A549 (cell line): ENCODE results near the gene KIF5B. TPM values are rescaled to one million over a fixed set of nuclear protein-coding genes. Genes with fewer than 3 reads are reported as not detected.

Experiments
- ATAC-seq, 2 experiments: fragments of 200-7000 bp in 1 of 2; fragments of >200 bp in 1 of 2; cut with Nextera tagmentation in 1 of 2; cut with Tn5 transposase in 1 of 2; 3 replicates each; pipeline versions ENCODE4 v1.8.0 to v1.9.1; 2018 to 2020; ENCODE audit warnings: mild to moderate bottlenecking in 1 of 2, moderate library complexity in 1 of 2
- CTCF ChIA-PET: fragments of 300-600 bp; sonication (Branson Sonifier 250); formaldehyde crosslinking; extraction: SDS; loops from one replicate; lab custom pipeline; 2021; ENCODE audit warnings: antibody characterized with exemption, inconsistent platforms; lab: Yijun Ruan, JAX
- POLR2A ChIA-PET: fragments of 350-600 bp; formaldehyde crosslinking; extraction: SDS; loops from one replicate; lab custom pipeline; 2021; ENCODE audit warnings: antibody characterized with exemption, inconsistent platforms; lab: Yijun Ruan, JAX
- DNase-seq, 2 experiments: peaks; one replicate each; pipeline versions ENCODE4 v3.0.0 to v3.0.0-alpha.2; 2011 to 2016; ENCODE audit warnings: low read depth in 1 of 2, low spot score in 1 of 2
- FAIRE-seq: peaks from 2 replicates; lab custom pipeline; 2011; peaks lifted over from hg19 to GRCh38; lab: Jason Lieb, UNC
- H3K27ac ChIP-seq, 2 experiments: fragments of >200 bp; sonication (Bioruptor Twin); formaldehyde crosslinking; 3 replicates each; pipeline ENCODE4 v1.5.1; 2016 to 2017
- H3K4me1 ChIP-seq: fragments of >200 bp; sonication (Bioruptor Twin); formaldehyde crosslinking; 3 replicates; pipeline ENCODE4 v1.6.1; 2016
- H3K4me2 ChIP-seq: fragments of >200 bp; sonication (Bioruptor Twin); formaldehyde crosslinking; 3 replicates; pipeline ENCODE4 v1.6.1; 2016
- H3K4me3 ChIP-seq: fragments of >200 bp; sonication (Bioruptor Twin); formaldehyde crosslinking; 3 replicates; pipeline ENCODE4 v1.5.1; 2016
- H3K9me3 ChIP-seq: fragments of >200 bp; sonication (Bioruptor Twin); formaldehyde crosslinking; 3 replicates; pipeline ENCODE4 v1.6.1; 2016
- CBX2 ChIP-seq: fragments of 200-600 bp; sonication (generic); IDR thresholded peaks from 2 replicates; pipeline ENCODE4 v1.6.1; 2016; ENCODE audit warnings: low read depth, mild to moderate bottlenecking, borderline replicate concordance
- CHD2 ChIP-seq: fragments of 150-350 bp; IDR thresholded peaks from 2 replicates; pipeline ENCODE4 v1.6.1; 2014; ENCODE audit warnings: low read length; ENCODE audit not compliant: partially characterized antibody
- ESRRA ChIP-seq: fragments of 150-350 bp; IDR thresholded peaks from 2 replicates; pipeline ENCODE4 v1.6.1; 2014; ENCODE audit warnings: mild to moderate bottlenecking, low read length, borderline replicate concordance
- FOSB ChIP-seq: fragments of 250-450 bp; sonication (Bioruptor Pico); IDR thresholded peaks from 2 replicates; pipeline ENCODE4 v1.5.0; 2020; ENCODE audit warnings: mild to moderate bottlenecking, moderate library complexity
- GATA3 ChIP-seq: IDR thresholded peaks from 2 replicates; pipeline ENCODE4 v1.6.1; 2012; ENCODE audit warnings: borderline replicate concordance
- HEYL ChIP-seq: fragments of 250-450 bp; sonication (Bioruptor Pico); IDR thresholded peaks from 2 replicates; pipeline ENCODE4 v1.8.0; 2021; ENCODE audit warnings: mild to moderate bottlenecking, moderate library complexity
- HOXB5 ChIP-seq: fragments of 250-450 bp; sonication (Bioruptor Pico); IDR thresholded peaks from 2 replicates; pipeline ENCODE4 v1.5.0; 2020; ENCODE audit warnings: mild to moderate bottlenecking, moderate library complexity
- JUN ChIP-seq, 2 experiments: fragments of >200 bp; sonication (Bioruptor Twin); formaldehyde crosslinking; IDR thresholded peaks; 2 replicates in 1 of 2; 3 replicates in 1 of 2; pipeline ENCODE4 v1.6.1; 2016 to 2017
- MAFK ChIP-seq: fragments of 450-650 bp; IDR thresholded peaks from 2 replicates; pipeline ENCODE4 v1.6.1; 2014; ENCODE audit not compliant: partially characterized antibody
- NPAS2 ChIP-seq: fragments of 250-450 bp; sonication (Bioruptor Pico); IDR thresholded peaks from 2 replicates; pipeline ENCODE4 v1.8.0; 2022; ENCODE audit warnings: mild to moderate bottlenecking, moderate library complexity, borderline replicate concordance
- PHF8 ChIP-seq: fragments of 200-600 bp; sonication (generic); IDR thresholded peaks from 2 replicates; pipeline ENCODE4 v1.6.1; 2016; ENCODE audit warnings: low read depth, mild to moderate bottlenecking, antibody characterized with exemption, moderate library complexity, borderline replicate concordance
- POLR2A ChIP-seq: IDR thresholded peaks from 2 replicates; pipeline ENCODE4 v1.6.1; 2012; ENCODE audit warnings: mild to moderate bottlenecking, low read length
- RARB ChIP-seq: fragments of 250-450 bp; sonication (Bioruptor Pico); IDR thresholded peaks from 2 replicates; pipeline ENCODE4 v1.8.0; 2021; ENCODE audit warnings: mild to moderate bottlenecking, moderate library complexity
- RFX5 ChIP-seq: fragments of 450-650 bp; IDR thresholded peaks from 2 replicates; pipeline ENCODE4 v1.7.1; 2014; ENCODE audit warnings: antibody characterized with exemption, mild to moderate bottlenecking, moderate library complexity
- TFCP2L1 ChIP-seq: fragments of 250-450 bp; sonication (Bioruptor Pico); IDR thresholded peaks from 2 replicates; pipeline ENCODE4 v1.5.0; 2021; ENCODE audit warnings: mild to moderate bottlenecking
- TP53 ChIP-seq: fragments of 250-450 bp; sonication (Bioruptor Pico); IDR thresholded peaks from 2 replicates; pipeline ENCODE4 v1.5.0; 2021; ENCODE audit warnings: mild to moderate bottlenecking, moderate library complexity
- ZC3H11A ChIP-seq: fragments of 450-650 bp; IDR thresholded peaks from 2 replicates; pipeline ENCODE4 v1.6.1; 2014; ENCODE audit warnings: antibody characterized with exemption, mild to moderate bottlenecking
- ZNF302 ChIP-seq: fragments of 250-450 bp; sonication (Bioruptor Pico); IDR thresholded peaks from 2 replicates; pipeline ENCODE4 v1.9.0; 2021; ENCODE audit warnings: inconsistent platforms, mild to moderate bottlenecking, moderate library complexity
- ZSCAN20 ChIP-seq: fragments of 250-450 bp; sonication (Bioruptor Pico); IDR thresholded peaks from 2 replicates; pipeline ENCODE4 v1.8.0; 2022; ENCODE audit warnings: mild to moderate bottlenecking, moderate library complexity
- WGBS: methylation state at CpG from one replicate; pipeline ENCODE4 v1.1.6; 2017; ENCODE audit errors: missing lambda C conversion rate; 5-methylcytosine and 5-hydroxymethylcytosine counted together
- polyA minus RNA-seq: library from RNA; depleted of rRNA, polyadenylated mRNA; stranded (reverse); fragments of >200 nt; gene quantifications from 2 replicates; pipeline ENCODE4 v1.2.3, GENCODE V29; 2011; rRNA and poly(A)+ RNA removed
- polyA plus RNA-seq, 4 experiments: library from polyadenylated mRNA; depleted of rRNA in 3 of 4; stranded (reverse); fragments of >200 nt; fragmentation: RNase III in 1 of 4; extraction: RNeasy Plus Mini Kit Qiagen cat#74134 plus additional on column Dnase treatment in 1 of 4; gene quantifications; 2 replicates in 3 of 4; 3 replicates in 1 of 4; pipeline ENCODE4 v1.2.3, GENCODE V29; 2011 to 2017
- TF ChIP-seq, protein P1 (sequence below): fragments of 250-450 bp; sonication (Bioruptor Pico); IDR thresholded peaks from 2 replicates; pipeline ENCODE4 v1.5.0; 2021; ENCODE audit warnings: mild to moderate bottlenecking, moderate library complexity, borderline replicate concordance
- TF ChIP-seq, protein P2 (sequence below): fragments of >200 bp; sonication (Bioruptor Twin); formaldehyde crosslinking; IDR thresholded peaks from 3 replicates; pipeline ENCODE4 v1.6.1; 2016
- TF ChIP-seq, protein P3 (sequence below): IDR thresholded peaks from 2 replicates; pipeline ENCODE4 v1.6.1; 2012
- TF ChIP-seq, protein P4 (sequence below): fragments of 150-350 bp; IDR thresholded peaks from 2 replicates; pipeline ENCODE4 v1.6.1; 2014; ENCODE audit warnings: low read depth, mild to moderate bottlenecking, low read length
- TF ChIP-seq, protein P5 (sequence below): fragments of 450-650 bp; IDR thresholded peaks from 2 replicates; pipeline ENCODE4 v1.6.1; 2014; ENCODE audit warnings: antibody characterized with exemption
- TF ChIP-seq, protein P6 (sequence below): fragments of 250-450 bp; sonication (Bioruptor Pico); IDR thresholded peaks from 2 replicates; pipeline ENCODE4 v1.5.0; 2020; ENCODE audit warnings: low read depth, mild to moderate bottlenecking, moderate library complexity

KIF5B gene
- polyA plus RNA-seq (2011; rRNA removed) (89.6 and 124 TPM in 2 replicates), polyA plus RNA-seq (2017; fragmentation: RNase III; extraction: RNeasy Plus Mini Kit Qiagen cat#74134 plus additional on column Dnase treatment) (78.9 to 84.6 TPM (median 81.9 TPM) in 3 replicates), polyA minus RNA-seq (41.6 and 42.2 TPM in 2 replicates)
- 16.9 and 17.1 TPM in 2 replicates for polyA plus RNA-seq (2012; cell fraction: cytosol; rRNA removed)
- 13.4 and 14.5 TPM in 2 replicates for polyA plus RNA-seq (2012; cell fraction: nucleus; rRNA removed)

DNA sequence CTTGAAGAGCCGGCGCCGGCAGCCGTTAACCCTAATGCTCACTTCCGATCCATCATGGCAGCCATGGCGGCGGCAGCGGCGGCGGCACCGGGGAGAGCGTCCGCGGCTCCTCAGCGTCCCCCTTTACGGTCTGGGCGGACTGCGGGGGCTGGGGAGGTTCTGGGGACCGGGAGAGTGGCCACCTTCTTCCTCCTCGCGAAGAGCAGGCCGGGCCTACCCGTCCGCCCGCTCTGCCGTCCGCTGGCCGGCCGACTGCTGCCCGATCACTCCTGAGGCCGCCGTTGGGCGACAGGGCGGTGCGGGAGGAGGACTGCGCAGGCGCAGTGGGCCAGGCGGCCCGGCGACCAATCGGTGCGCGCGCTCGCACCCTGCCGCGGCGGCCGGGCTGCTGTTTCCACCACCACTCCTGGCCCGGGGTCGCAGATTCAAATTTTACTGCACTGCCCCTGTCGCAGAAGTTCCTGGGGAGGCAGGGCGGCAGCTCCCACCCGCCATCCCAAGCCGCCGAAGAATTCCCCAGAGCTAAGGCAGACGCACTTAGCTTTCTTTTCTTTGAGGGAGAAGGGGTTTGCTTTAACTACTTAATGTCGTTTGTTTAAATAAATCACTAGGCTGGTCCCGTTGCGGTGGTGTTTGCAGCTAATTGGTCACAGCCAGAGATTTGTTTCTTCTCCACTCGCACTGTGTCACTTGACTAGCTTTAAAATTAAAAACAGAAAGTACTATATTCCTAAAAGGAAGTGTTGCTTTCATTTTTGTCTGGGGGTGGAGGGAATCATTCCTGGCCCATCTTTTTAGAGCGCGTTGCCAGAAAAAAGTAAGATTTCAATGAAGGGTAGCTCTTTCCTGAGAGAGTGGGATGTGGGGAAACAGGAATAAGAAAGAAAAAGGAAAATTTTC, at the start of gene KIF5B:
Gene KIF5B (minus strand): TSS at position 290 of the 900 bp plus-strand sequence. CDS start 452 bp downstream, outside the sequence.
- CTCF ChIA-PET: no interaction called here
- POLR2A ChIA-PET: interaction anchor here (0.9 to 1.0 kb wide), 3 partner anchors 56 to 94 kb away, joined by 3 to 6 read pairs (median 5); no protein-coding TSS in a partner anchor
- no peak for TF ChIP-seq HEYL (CRISPR knock-in tag)
- TF ChIP-seq, protein P1, sequence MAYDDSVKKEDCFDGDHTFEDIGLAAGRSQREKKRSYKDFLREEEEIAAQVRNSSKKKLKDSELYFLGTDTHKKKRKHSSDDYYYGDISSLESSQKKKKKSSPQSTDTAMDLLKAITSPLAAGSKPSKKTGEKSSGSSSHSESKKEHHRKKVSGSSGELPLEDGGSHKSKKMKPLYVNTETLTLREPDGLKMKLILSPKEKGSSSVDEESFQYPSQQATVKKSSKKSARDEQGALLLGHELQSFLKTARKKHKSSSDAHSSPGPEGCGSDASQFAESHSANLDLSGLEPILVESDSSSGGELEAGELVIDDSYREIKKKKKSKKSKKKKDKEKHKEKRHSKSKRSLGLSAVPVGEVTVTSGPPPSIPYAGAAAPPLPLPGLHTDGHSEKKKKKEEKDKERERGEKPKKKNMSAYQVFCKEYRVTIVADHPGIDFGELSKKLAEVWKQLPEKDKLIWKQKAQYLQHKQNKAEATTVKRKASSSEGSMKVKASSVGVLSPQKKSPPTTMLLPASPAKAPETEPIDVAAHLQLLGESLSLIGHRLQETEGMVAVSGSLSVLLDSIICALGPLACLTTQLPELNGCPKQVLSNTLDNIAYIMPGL (CRISPR knock-in tag): peak; percentile 44; the same call in 1 of the 2 replicates
- TF ChIP-seq GATA3: no peak
- no peak for TF ChIP-seq MAFK
- TF ChIP-seq, protein P2, sequence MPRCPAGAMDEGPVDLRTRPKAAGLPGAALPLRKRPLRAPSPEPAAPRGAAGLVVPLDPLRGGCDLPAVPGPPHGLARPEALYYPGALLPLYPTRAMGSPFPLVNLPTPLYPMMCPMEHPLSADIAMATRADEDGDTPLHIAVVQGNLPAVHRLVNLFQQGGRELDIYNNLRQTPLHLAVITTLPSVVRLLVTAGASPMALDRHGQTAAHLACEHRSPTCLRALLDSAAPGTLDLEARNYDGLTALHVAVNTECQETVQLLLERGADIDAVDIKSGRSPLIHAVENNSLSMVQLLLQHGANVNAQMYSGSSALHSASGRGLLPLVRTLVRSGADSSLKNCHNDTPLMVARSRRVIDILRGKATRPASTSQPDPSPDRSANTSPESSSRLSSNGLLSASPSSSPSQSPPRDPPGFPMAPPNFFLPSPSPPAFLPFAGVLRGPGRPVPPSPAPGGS: peak; percentile 97
- peak; percentile 97 for TF ChIP-seq POLR2A
- no peak for TF ChIP-seq ESRRA
- peak; percentile 87 to 96 for TF ChIP-seq JUN (IDR thresholded peaks at IDR 0.05)
- TF ChIP-seq, protein P3, sequence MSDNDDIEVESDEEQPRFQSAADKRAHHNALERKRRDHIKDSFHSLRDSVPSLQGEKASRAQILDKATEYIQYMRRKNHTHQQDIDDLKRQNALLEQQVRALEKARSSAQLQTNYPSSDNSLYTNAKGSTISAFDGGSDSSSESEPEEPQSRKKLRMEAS: peak; percentile 27; the same call in 1 of the 2 replicates
- no peak for TF ChIP-seq ZSCAN20 (CRISPR knock-in tag)
- TF ChIP-seq TFCP2L1 (CRISPR knock-in tag): 0 out of 2 replicates have a peak, but pooled peaks have one; percentile 53
- 0 out of 2 replicates have a peak, but pooled peaks have one; percentile 26 for TF ChIP-seq RFX5
- TF ChIP-seq PHF8: peak; percentile 98
- ATAC-seq (peak; percentile 92 to 96), DNase-seq (peak; percentile 89 to 90), FAIRE-seq (no peak)
- Histone ChIP-seq H3K4me2 (peak within 1 kb of the TSS; percentile 80), H3K9me3 (no peaks in the 10 kb centered on the region), H3K4me3 (peak within 1 kb of the TSS; percentile 96), H3K27ac (peak within 1 kb of the TSS; percentile 99 to 100), H3K4me1 (peaks cover 27% of the 10 kb centered on the region)
- 7% methylated on average over 30 of the region's 63 CpGs for WGBS

DNA sequence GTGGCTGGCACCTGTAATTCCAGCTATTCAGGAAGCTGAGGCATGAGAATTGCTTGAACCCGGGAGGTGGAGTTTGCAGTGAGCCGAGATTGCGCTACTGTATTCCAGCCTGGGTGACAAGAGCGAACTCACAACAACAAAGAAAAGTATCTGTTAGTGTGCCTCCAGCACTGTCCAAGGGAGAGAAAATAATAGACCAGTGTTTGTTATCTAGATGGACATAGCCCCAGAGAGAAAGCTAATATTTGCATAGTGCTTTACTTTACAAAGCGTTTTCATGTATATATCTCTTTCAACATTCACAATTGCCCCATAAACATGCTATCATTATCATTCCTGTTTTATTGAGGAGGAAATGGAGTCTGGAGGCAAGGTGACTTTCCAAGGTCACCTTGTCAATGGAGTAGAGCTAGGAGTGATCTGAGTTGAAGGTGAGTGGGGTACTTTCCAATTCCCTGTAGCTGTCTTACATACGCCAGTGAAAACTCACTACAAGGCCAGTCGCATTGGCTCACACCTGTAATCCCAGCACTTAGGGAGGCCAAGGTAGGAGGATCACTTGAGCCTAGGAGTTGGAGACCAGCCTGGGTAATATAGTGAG, 49.7 kb upstream of the KIF5B start:
- POLR2A ChIA-PET: no interaction called here
- no peak for ATAC-seq
- no peak overlapping the region for H3K27ac ChIP-seq
- 75% methylated on average over 7 of the region's 7 CpGs for WGBS
- H3K4me1 ChIP-seq: no peaks in the 10 kb centered on the region
- no peaks in the 10 kb centered on the region for H3K9me3 ChIP-seq
- FAIRE-seq: no peak
- H3K4me3 ChIP-seq: no peak overlapping the region
- H3K4me2 ChIP-seq: no peak overlapping the region
- CTCF ChIA-PET: interaction anchor here (0.6 to 0.9 kb wide), 3 partner anchors 25 to 1360 kb away, joined by 3 read pairs; no protein-coding TSS in a partner anchor
- no peak for DNase-seq
- TF ChIP-seq RARB (CRISPR knock-in tag) (no peak), TP53 (CRISPR knock-in tag) (no peak), HOXB5 (CRISPR knock-in tag) (no peak), ESRRA (no peak), CHD2 (no peak), FOSB (CRISPR knock-in tag) (no peak), CBX2 (no peak), NPAS2 (CRISPR knock-in tag) (no peak), MAFK (no peak), ZNF302 (CRISPR knock-in tag) (no peak), ZC3H11A (no peak)
- TF ChIP-seq, protein P4, sequence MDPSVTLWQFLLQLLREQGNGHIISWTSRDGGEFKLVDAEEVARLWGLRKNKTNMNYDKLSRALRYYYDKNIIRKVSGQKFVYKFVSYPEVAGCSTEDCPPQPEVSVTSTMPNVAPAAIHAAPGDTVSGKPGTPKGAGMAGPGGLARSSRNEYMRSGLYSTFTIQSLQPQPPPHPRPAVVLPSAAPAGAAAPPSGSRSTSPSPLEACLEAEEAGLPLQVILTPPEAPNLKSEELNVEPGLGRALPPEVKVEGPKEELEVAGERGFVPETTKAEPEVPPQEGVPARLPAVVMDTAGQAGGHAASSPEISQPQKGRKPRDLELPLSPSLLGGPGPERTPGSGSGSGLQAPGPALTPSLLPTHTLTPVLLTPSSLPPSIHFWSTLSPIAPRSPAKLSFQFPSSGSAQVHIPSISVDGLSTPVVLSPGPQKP: no peak
- TF ChIP-seq, protein P5, sequence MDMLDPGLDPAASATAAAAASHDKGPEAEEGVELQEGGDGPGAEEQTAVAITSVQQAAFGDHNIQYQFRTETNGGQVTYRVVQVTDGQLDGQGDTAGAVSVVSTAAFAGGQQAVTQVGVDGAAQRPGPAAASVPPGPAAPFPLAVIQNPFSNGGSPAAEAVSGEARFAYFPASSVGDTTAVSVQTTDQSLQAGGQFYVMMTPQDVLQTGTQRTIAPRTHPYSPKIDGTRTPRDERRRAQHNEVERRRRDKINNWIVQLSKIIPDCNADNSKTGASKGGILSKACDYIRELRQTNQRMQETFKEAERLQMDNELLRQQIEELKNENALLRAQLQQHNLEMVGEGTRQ: no peak
- TF ChIP-seq, protein P6, sequence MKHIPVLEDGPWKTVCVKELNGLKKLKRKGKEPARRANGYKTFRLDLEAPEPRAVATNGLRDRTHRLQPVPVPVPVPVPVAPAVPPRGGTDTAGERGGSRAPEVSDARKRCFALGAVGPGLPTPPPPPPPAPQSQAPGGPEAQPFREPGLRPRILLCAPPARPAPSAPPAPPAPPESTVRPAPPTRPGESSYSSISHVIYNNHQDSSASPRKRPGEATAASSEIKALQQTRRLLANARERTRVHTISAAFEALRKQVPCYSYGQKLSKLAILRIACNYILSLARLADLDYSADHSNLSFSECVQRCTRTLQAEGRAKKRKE (CRISPR knock-in tag): no peak
- TF ChIP-seq, protein P1 (CRISPR knock-in tag): no peak
